ENCODE data around the gene MRPS6.

GRCh38 chr21:34135330-34135729, 62.0 kb downstream of the MRPS6 start:
- no peak for TF ChIP-seq REST (IDR thresholded peaks at IDR 0.05; ENCODE audit: insufficient replicate concordance, low read depth)
- no peak for TF ChIP-seq GABPA (IDR thresholded peaks at IDR 0.05; ENCODE audit: low read depth)
- TF ChIP-seq CTCF (IDR thresholded peaks at IDR 0.05; ENCODE audit: insufficient read depth, low read length), result no peak
- no peak for TF ChIP-seq POLR2AphosphoS5 (IDR thresholded peaks at IDR 0.05; ENCODE audit: low read depth)
- TF ChIP-seq SPI1 (IDR thresholded peaks at IDR 0.05; ENCODE audit: borderline replicate concordance, low read depth), result no peak
